GM18526 (cell line): ENCODE data around the gene MRRF.

ENCODE experiments used
- POLR2A ChIP-seq: IDR thresholded peaks from 3 replicates; pipeline ENCODE4 v1.6.1; 2011; ENCODE audit not compliant: insufficient read length; ENCODE audit errors: extremely low read depth

The MRRF gene

GRCh38 chr9:122370869-122371755, 106.4 kb downstream of the MRRF start, which contains the start of gene PTGS1:
Gene PTGS1 (plus strand): TSS chr9:122371024. CDS start chr9:122371085, 61 bp downstream.
- no peak for TF ChIP-seq POLR2A

GRCh38 chr9:122371846-122372245, 107.2 kb downstream of the MRRF start:
- TF ChIP-seq POLR2A = no peak

GRCh38 chr9:122372856-122373845, 108.5 kb downstream of the MRRF start:
- TF ChIP-seq POLR2A = no peak

GRCh38 chr9:122374885-122375420, 110.3 kb downstream of the MRRF start:
- TF ChIP-seq POLR2A = no peak

GRCh38 chr9:122376796-122377195, 112.1 kb downstream of the MRRF start:
- TF ChIP-seq POLR2A = no peak

GRCh38 chr9:122377241-122378164, 112.8 kb downstream of the MRRF start:
- no peak for TF ChIP-seq POLR2A

GRCh38 chr9:122378236-122378635, 113.6 kb downstream of the MRRF start:
- no peak for TF ChIP-seq POLR2A

GRCh38 chr9:122379340-122379739, 114.7 kb downstream of the MRRF start:
- TF ChIP-seq POLR2A = no peak

- no peak for TF ChIP-seq POLR2A
Observed at GRCh38 chr9:122380293-122380692, 115.6 kb downstream of the MRRF start.
